B cell (primary cell): ENCODE measurements around the gene SLC5A5. TPM values are rescaled to one million over a fixed set of nuclear protein-coding genes. Genes with fewer than 3 reads are reported as not detected.

Experiments used
- ATAC-seq: fragments of 200-7000 bp; cut with Tn5 transposase; one replicate; pipeline ENCODE4 v1.10.0; 2021; ENCODE audit warnings: low read depth, mild to moderate bottlenecking, moderate number of reproducible peaks, moderate library complexity
- CTCF ChIA-PET: fragments of 350-600 bp; sonication (Branson Sonifier 250); formaldehyde crosslinking; loops from one replicate; lab custom pipeline; 2021; ENCODE audit warnings: antibody characterized with exemption, inconsistent platforms; lab: Charles Lee
- POLR2A ChIA-PET: fragments of 350-600 bp; sonication (Branson Sonifier 250); formaldehyde crosslinking; loops from one replicate; lab custom pipeline; 2021; ENCODE audit warnings: antibody characterized with exemption; lab: Charles Lee
- DNase-seq: peaks from one replicate; pipeline ENCODE4 v3.0.0; 2013
- H2AFZ ChIP-seq: 2 replicates; pipeline ENCODE4 v1.6.1; 2012; ENCODE audit warnings: mild to moderate bottlenecking, low read depth, low read length; ENCODE audit not compliant: insufficient read depth, poor library complexity, severe bottlenecking
- H3K27ac ChIP-seq, 2 donors: 1 replicate in 1 of 2; 2 replicates in 1 of 2; pipeline ENCODE4 v1.5.1; 2012 to 2013; ENCODE audit warnings: low read length in 2 of 2, mild to moderate bottlenecking in 2 of 2, moderate library complexity in 1 of 2
- H3K27me3 ChIP-seq, 4 experiments: fragments of 200-600 bp in 1 of 4; sonication (generic) in 1 of 4; replicated peaks in 1 of 4; 1 replicate in 2 of 4; 2 replicates in 2 of 4; pipeline versions ENCODE4 v1.6.1 to v1.7.0; 2013 to 2016; ENCODE audit warnings: low read length in 3 of 4, mild to moderate bottlenecking in 2 of 4, mixed read lengths in 1 of 4, moderate library complexity in 1 of 4; ENCODE audit not compliant: insufficient read depth in 4 of 4, control insufficient read depth in 3 of 4; ENCODE audit errors: control extremely low read depth in 1 of 4
- H3K36me3 ChIP-seq, 2 experiments: replicated peaks in 1 of 2; 1 replicate in 1 of 2; 2 replicates in 1 of 2; pipeline versions ENCODE4 v1.6.1 to v1.7.1; 2013; ENCODE audit warnings: low read length in 1 of 2; ENCODE audit not compliant: insufficient read depth in 2 of 2, control insufficient read depth in 1 of 2; ENCODE audit errors: control extremely low read depth in 1 of 2, extremely low read depth in 1 of 2
- H3K4me1 ChIP-seq, 2 donors: fragments of 200-600 bp in 1 of 2; sonication (generic) in 1 of 2; 1 replicate in 1 of 2; 2 replicates in 1 of 2; pipeline versions ENCODE4 v1.5.1 to v1.6.1; 2013 to 2017; ENCODE audit warnings: low read length in 2 of 2; ENCODE audit not compliant: control insufficient read depth in 2 of 2, insufficient read depth in 2 of 2
- H3K4me2 ChIP-seq: replicated peaks from 2 replicates; pipeline ENCODE3; 2012; ENCODE audit warnings: mild to moderate bottlenecking, low read depth, low read length; ENCODE audit not compliant: poor library complexity, severe bottlenecking
- H3K4me3 ChIP-seq, 5 experiments: fragments of 200-600 bp in 1 of 5; sonication (generic) in 1 of 5; 1 replicate in 3 of 5; 2 replicates in 2 of 5; pipeline versions ENCODE4 v1.5.1 to v1.7.0; 2011 to 2016; ENCODE audit warnings: low read length in 4 of 5, mild to moderate bottlenecking in 4 of 5, low read depth in 2 of 5, control low read depth in 1 of 5, moderate library complexity in 1 of 5; ENCODE audit not compliant: insufficient read depth in 1 of 5; ENCODE audit errors: control extremely low read depth in 1 of 5, extremely low read depth in 1 of 5
- H3K79me2 ChIP-seq: fragments of 200-600 bp; sonication (generic); one replicate; pipeline ENCODE4 v1.6.0; 2016; ENCODE audit warnings: low read length; ENCODE audit not compliant: control insufficient read depth, insufficient read depth
- H3K9ac ChIP-seq: fragments of 200-600 bp; sonication (generic); 2 replicates; pipeline ENCODE4 v1.6.1; 2017; ENCODE audit warnings: mild to moderate bottlenecking, low read length, moderate library complexity
- H3K9me3 ChIP-seq, 3 donors: one replicate each; pipeline versions ENCODE4 v1.6.1 to v1.7.1; 2013; ENCODE audit warnings: low read length in 2 of 3; ENCODE audit not compliant: control insufficient read depth in 2 of 3, insufficient read depth in 1 of 3; ENCODE audit errors: control extremely low read depth in 1 of 3
- H4K20me1 ChIP-seq: 2 replicates; pipeline ENCODE4 v1.6.0; 2012; ENCODE audit warnings: mild to moderate bottlenecking, low read length; ENCODE audit not compliant: insufficient read depth, control insufficient read depth, poor library complexity, severe bottlenecking
- H3K27ac Mint-ChIP-seq: one replicate; pipeline ENCODE4 v1.8.0; 2021; ENCODE audit warnings: mixed read lengths
- H3K27me3 Mint-ChIP-seq: one replicate; pipeline ENCODE4 v1.8.0; 2021; ENCODE audit warnings: mixed read lengths
- H3K4me1 Mint-ChIP-seq: one replicate; pipeline ENCODE4 v1.8.0; 2021; ENCODE audit warnings: mixed read lengths
- H3K4me3 Mint-ChIP-seq: one replicate; pipeline ENCODE4 v1.8.0; 2021; ENCODE audit warnings: mixed read lengths
- H3K9me3 Mint-ChIP-seq: one replicate; pipeline ENCODE4 v1.8.0; 2022; ENCODE audit warnings: mixed read lengths; ENCODE audit not compliant: insufficient read depth
- CTCF ChIP-seq: fragments of 200-600 bp; IDR thresholded peaks from one replicate; pipeline ENCODE4 v1.8.0; 2022; ENCODE audit warnings: antibody characterized with exemption, mild to moderate bottlenecking
- EZH2 ChIP-seq: IDR thresholded peaks from 2 replicates; pipeline ENCODE4 v1.6.1; 2012; ENCODE audit warnings: borderline replicate concordance, low read depth, mild to moderate bottlenecking, moderate library complexity, low read length; ENCODE audit not compliant: insufficient read depth, poor library complexity, severe bottlenecking
- WGBS: methylation state at CpG from one replicate; pipeline ENCODE4 v1.1.5; 2013; ENCODE audit warnings: missing lambda C conversion rate; ENCODE audit not compliant: insufficient coverage; 5-methylcytosine and 5-hydroxymethylcytosine counted together
- intact Hi-C: fragments of 100-400 bp; cut with micrococcal nuclease; formaldehyde crosslinking; loops from one replicate; pipeline ENCODE4 v1.10.0; 2022
- polyA plus RNA-seq: library from polyadenylated mRNA; depleted of rRNA; stranded (reverse); fragments of >200 nt; gene quantifications from 2 replicates; pipeline ENCODE4 v1.2.3, GENCODE V29; 2012
- total RNA-seq, 2 donors: library from RNA; stranded (reverse); fragments of 120-200 nt in 1 of 2; gene quantifications; 1 replicate in 1 of 2; 2 replicates in 1 of 2; pipeline versions ENCODE4 v1.2.3 to v1.2.4, GENCODE V29; 2013 to 2022

Gene SLC5A5
- total and polyA plus RNA-seq, 2 donors (not counting 1 experiment from before 2014, with no cell fraction given) = 0.07 to 0.40 TPM

GRCh38 chr19:17861542-17862402 lies 10.0 kb upstream of the SLC5A5 start:
- Mint-ChIP-seq H3K4me3 (peak overlapping the region; percentile 96), H3K4me1 (peaks cover 39% of the 10 kb centered on the region), H3K27ac (peak overlapping the region; percentile 98), H3K27me3 (no peaks in the 10 kb centered on the region), H3K9me3 (no peaks in the 10 kb centered on the region)
- Histone ChIP-seq H3K36me3 (peaks cover 4 to 47% of the 10 kb centered on the region in 2 experiments), H3K4me1 (peaks cover 23 to 31% of the 10 kb centered on the region in 2 donors), H4K20me1 (peaks cover 48% of the 10 kb centered on the region), H3K79me2 (peaks cover 31% of the 10 kb centered on the region), H3K4me3 (no peak overlapping the region), H3K4me2 (peak overlapping the region; percentile 90), H2AFZ (no peak overlapping the region), H3K27me3 (no peaks in the 10 kb centered on the region), H3K27ac (peak overlapping the region; percentile 69 to 76), H3K9ac (no peak overlapping the region), H3K9me3 (no peaks in the 10 kb centered on the region)
- ChIA-PET CTCF (interaction anchor here (3.4 to 15.3 kb wide), 2 partner anchors 73 to 135 kb away, joined by 43 to 374 read pairs; partner anchors contain the start of gene CCDC124), POLR2A (interaction anchor here (1.2 kb wide), 2 partner anchors 71 to 110 kb away, joined by 3 to 7 read pairs; partner anchors contain the start of genes CCDC124 and FCHO1)
- 84% methylated on average over 23 of the region's 23 CpGs for WGBS
- TF ChIP-seq EZH2 = no peak
- TF ChIP-seq CTCF = no peak
- intact Hi-C loops = no loop called here
- ATAC-seq (no peak), DNase-seq (no peak)
